ENCODE results near the gene ATXN3. TPM values are rescaled to one million over a fixed set of nuclear protein-coding genes. Genes with fewer than 3 reads are reported as not detected.
A peak's percentile ranks its signal among the peaks of the same experiment; 100 is the strongest.

Gene ATXN3
- total RNA-seq, 1 experiment from 2014 or later, result 27.6 TPM

DNA sequence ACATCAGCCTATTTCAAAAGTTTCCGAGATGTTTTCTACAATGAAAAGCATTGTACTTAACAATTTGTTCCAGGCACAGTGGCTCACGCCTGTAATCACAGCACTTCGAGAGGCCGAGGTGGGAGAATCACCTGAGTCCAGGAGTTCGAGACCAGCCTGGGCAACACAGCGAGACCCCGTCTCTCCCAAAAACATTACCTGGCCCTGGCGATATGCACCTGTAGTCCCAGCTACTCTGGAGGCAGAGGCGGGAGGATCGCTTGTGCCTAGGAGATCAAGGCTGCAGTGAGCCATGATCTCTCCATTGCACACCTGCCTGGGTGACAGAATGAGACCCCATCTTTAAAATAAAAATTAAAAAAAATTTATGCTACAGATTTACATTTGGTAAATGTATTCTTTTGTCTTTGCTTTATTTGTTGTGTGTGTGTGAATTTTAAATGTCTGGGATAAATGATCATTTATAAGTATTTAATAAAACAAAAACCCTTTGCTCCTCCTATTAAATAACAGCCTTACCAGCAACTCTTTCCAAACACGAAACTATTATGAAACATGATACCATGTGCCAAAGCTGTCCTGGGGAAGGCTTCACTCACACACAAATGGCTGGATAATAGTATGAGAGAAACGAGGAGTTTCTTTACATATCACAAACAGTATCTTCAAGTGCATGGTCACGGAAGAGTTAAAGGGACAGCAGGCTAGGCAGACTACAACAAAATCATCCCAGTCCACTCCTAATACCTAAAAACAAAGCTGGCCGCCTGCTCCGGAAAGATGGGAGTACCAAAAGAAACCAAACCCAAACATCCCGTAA is 1.1 kb downstream of the ATXN3 start:
- Histone ChIP-seq H4K20me1 (ENCODE audit: insufficient read depth) (no peaks in the 10 kb centered on the region), H3K9me3 (ENCODE audit: control insufficient read depth in 1 of 2, insufficient read depth in 1 of 2, low read depth in 1 of 2, low read length in 2 of 2) (no peaks in the 10 kb centered on the region), H2AFZ (ENCODE audit: low read depth, low read length, poor library complexity, severe bottlenecking) (no peak overlapping the region), H3K27ac (ENCODE audit: low read depth, low read length) (peak overlapping the region; percentile 81), H3K4me2 (ENCODE audit: low read length) (peak overlapping the region; percentile 78), H3K27me3 (ENCODE audit: insufficient read depth, low read length) (no peaks in the 10 kb centered on the region), H3K9ac (ENCODE audit: low read length) (peak overlapping the region; percentile 77), H3K9me2 (ENCODE audit: insufficient read depth) (no peaks in the 10 kb centered on the region), H3K36me3 (ENCODE audit: control insufficient read depth in 1 of 2, insufficient read depth in 2 of 2, low read length in 2 of 2) (no peaks in the 10 kb centered on the region), H3K4me1 (ENCODE audit: control insufficient read depth in 1 of 2, insufficient read depth in 2 of 2, low read length in 2 of 2) (peaks cover 9 to 19% of the 10 kb centered on the region in 2 experiments), H3K79me2 (ENCODE audit: insufficient read depth, low read length) (peaks cover 44% of the 10 kb centered on the region), H3K4me3 (replicated peaks in 1 of 2; ENCODE audit: low read depth in 1 of 2, low read length in 2 of 2) (peak overlapping the region; percentile 89 to 90)
- CTCF ChIA-PET, result interaction anchor here (2.2 kb wide), 1 partner anchor 15 kb away, joined by 11 read pairs; no protein-coding TSS in a partner anchor
- POLR2A ChIA-PET, result interaction anchor here (1.4 to 2.6 kb wide), 2 partner anchors 12 to 16 kb away, joined by 11 to 21 read pairs; partner anchors contain the start of genes CPSF2 and NDUFB1
- intact Hi-C loops (cut with micrococcal nuclease), result no loop called here
- no peak for DNase-seq (ENCODE audit: low read depth, low spot score)
- TSS peak; percentile 63 for BruUV-seq (replicated peaks)
- TF ChIP-seq RAD21 (IDR thresholded peaks at IDR 0.05; ENCODE audit: low read depth), result no peak
- no peak for TF ChIP-seq EZH2phosphoT487 (IDR thresholded peaks at IDR 0.05; ENCODE audit: borderline replicate concordance)
- no peak for ATAC-seq
- RAD21 ChIA-PET (ENCODE audit: low non-redundant PET in 1 of 2, low total read pairs in 2 of 2, uncharacterized antibody in 2 of 2, unreplicated experiment in 2 of 2), result no interaction called here

- intact Hi-C loops (cut with micrococcal nuclease), result no loop called here
- H3K9me2 ChIP-seq (ENCODE audit: insufficient read depth), result no peaks in the 10 kb centered on the region
- no peak overlapping the region for H3K9ac ChIP-seq (ENCODE audit: low read length)
- CTCF ChIA-PET, result no interaction called here
- DNase-seq (ENCODE audit: low read depth, low spot score) (no peak), ATAC-seq (no peak)
- no peak overlapping the region for H3K27ac ChIP-seq (ENCODE audit: low read depth, low read length)
- H2AFZ ChIP-seq (ENCODE audit: low read depth, low read length, poor library complexity, severe bottlenecking), result no peak overlapping the region
- H3K4me1 ChIP-seq (ENCODE audit: control insufficient read depth in 1 of 2, insufficient read depth in 2 of 2, low read length in 2 of 2), result peaks cover 9 to 19% of the 10 kb centered on the region in 2 experiments
- peak overlapping the region; percentile 20; the same call in 1 of the 2 replicates for H3K4me2 ChIP-seq (ENCODE audit: low read length)
- no peaks in the 10 kb centered on the region for H3K9me3 ChIP-seq (ENCODE audit: control insufficient read depth in 1 of 2, insufficient read depth in 1 of 2, low read depth in 1 of 2, low read length in 2 of 2)
- RAD21 ChIA-PET (ENCODE audit: low non-redundant PET in 1 of 2, low total read pairs in 2 of 2, uncharacterized antibody in 2 of 2, unreplicated experiment in 2 of 2), result no interaction called here
- H3K27me3 ChIP-seq (ENCODE audit: insufficient read depth, low read length), result no peaks in the 10 kb centered on the region
- BruUV-seq (replicated peaks), result no TSS peak
- TF ChIP-seq REST (IDR thresholded peaks at IDR 0.05; ENCODE audit: low read depth), result no peak
- no peak for TF ChIP-seq FOSL1 (IDR thresholded peaks at IDR 0.05; ENCODE audit: low read depth)
- TF ChIP-seq, protein P1, sequence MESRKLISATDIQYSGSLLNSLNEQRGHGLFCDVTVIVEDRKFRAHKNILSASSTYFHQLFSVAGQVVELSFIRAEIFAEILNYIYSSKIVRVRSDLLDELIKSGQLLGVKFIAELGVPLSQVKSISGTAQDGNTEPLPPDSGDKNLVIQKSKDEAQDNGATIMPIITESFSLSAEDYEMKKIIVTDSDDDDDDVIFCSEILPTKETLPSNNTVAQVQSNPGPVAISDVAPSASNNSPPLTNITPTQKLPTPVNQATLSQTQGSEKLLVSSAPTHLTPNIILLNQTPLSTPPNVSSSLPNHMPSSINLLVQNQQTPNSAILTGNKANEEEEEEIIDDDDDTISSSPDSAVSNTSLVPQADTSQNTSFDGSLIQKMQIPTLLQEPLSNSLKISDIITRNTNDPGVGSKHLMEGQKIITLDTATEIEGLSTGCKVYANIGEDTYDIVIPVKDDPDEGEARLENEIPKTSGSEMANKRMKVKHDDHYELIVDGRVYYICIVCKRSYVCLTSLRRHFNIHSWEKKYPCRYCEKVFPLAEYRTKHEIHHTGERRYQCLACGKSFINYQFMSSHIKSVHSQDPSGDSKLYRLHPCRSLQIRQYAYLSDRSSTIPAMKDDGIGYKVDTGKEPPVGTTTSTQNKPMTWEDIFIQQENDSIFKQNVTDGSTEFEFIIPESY (IDR thresholded peaks at IDR 0.05; ENCODE audit: extremely low read depth, insufficient replicate concordance, low read length), result no peak
- no peak for TF ChIP-seq SIN3A (IDR thresholded peaks at IDR 0.05; ENCODE audit: low read depth)
- TF ChIP-seq ELF1 (IDR thresholded peaks at IDR 0.05; ENCODE audit: borderline replicate concordance, low read depth), result no peak
- H3K79me2 ChIP-seq (ENCODE audit: insufficient read depth, low read length), result peaks cover 53% of the 10 kb centered on the region
- no peak overlapping the region for H3K4me3 ChIP-seq (replicated peaks in 1 of 2; ENCODE audit: low read depth in 1 of 2, low read length in 2 of 2)
- H3K36me3 ChIP-seq (ENCODE audit: control insufficient read depth in 1 of 2, insufficient read depth in 2 of 2, low read length in 2 of 2), result no peaks in the 10 kb centered on the region
- POLR2A ChIA-PET, result no interaction called here
- no peaks in the 10 kb centered on the region for H4K20me1 ChIP-seq (ENCODE audit: insufficient read depth)
These were observed 2.9 kb downstream of the ATXN3 start for GRCh38 chr14:92103363-92103989.
